Stimulated activated CD8-positive, alpha-beta memory T cell treated with anti-CD3 and anti-CD28 coated beads, Interleukin-4, amount 100 ng/mL, for 24 hours (primary cell): ENCODE results near the gene PTPRF.

Experiments
- DNase-seq: peaks from one replicate; pipeline ENCODE4 v3.0.0-alpha.2; 2020; ENCODE audit warnings: low read depth

PTPRF gene

DNA sequence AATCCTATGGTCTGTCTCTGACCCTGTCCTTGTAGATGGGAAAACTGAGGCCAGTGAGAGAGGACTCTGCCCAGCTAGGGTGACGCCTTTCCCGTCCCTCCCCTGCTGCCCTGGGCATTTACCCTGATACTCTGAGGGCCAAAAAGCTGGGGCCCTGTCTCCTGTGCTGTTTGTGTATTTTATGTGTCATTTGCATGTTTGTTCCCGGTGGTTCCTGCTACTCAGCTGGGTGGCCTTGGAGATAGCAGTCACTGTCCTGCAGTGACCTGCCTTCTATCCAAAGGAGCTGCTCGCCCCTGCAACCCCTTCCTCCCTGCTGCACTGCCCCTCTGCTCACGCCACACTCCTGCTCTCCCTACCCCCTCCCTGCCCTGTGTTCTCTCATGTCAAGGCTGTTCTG is 78.1 kb downstream of the PTPRF start:
- DNase-seq: no peak

DNA sequence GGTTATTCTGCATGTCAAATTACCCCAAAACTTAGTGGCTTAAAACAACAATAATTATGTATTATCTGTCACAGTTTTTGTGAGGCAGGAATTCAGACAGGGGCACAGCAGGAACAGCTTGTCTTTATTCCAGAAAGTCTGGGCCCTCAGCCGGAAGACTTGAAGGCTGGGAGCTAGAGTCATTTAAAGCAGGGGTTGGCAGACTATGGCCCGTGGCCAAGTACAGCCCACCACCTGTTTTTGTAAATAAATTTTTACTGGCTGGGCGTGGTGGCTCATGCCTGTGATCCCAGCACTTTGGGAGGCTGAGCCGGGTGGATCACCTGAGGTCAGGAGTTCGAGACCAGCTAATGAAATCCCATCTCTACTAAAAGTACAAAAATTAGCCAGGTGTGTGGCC is 79.7 kb downstream of the PTPRF start:
- DNase-seq: no peak

DNA sequence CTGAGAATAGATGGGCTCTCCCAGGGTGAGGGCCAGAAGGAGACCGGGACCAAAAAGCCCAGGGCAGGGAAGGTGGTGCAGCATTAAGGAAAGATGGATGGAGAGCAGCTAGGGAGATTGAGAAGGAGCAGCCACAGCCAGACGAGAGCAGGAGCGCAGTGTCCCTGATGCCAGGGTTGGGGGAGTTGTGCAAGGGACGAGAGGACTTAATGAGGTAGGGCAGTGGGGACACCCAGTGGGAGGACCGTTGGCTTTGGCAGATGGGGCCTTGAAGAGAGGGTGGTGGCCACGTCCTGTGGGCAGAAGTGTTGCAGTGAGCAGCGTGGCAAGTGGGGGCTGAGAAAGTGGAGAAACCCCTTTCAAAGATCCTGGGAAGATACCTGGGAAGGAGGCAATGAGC is 81.3 kb downstream of the PTPRF start:
- DNase-seq: no peak

DNA sequence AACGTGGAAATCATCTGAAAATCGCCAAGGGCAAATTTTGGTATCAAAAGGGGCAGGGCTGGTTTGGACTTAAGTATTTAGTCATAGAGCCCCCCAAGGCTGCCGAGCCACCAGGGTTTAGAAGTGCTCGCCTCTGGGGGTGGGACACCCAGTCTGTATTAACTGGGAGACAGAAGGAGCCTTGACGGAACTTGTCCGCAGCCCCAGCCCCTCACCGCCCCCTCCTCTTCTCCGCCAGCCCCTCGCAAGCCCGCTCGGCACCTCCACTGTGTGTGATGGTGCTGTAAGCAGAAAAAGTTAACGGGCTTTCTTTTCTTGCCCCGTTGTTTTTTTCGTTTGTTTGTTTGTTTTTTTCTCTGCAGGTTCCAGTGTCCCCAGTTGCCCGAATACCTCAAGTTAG is 81.7 kb downstream of the PTPRF start:
- DNase-seq: no peak

DNA sequence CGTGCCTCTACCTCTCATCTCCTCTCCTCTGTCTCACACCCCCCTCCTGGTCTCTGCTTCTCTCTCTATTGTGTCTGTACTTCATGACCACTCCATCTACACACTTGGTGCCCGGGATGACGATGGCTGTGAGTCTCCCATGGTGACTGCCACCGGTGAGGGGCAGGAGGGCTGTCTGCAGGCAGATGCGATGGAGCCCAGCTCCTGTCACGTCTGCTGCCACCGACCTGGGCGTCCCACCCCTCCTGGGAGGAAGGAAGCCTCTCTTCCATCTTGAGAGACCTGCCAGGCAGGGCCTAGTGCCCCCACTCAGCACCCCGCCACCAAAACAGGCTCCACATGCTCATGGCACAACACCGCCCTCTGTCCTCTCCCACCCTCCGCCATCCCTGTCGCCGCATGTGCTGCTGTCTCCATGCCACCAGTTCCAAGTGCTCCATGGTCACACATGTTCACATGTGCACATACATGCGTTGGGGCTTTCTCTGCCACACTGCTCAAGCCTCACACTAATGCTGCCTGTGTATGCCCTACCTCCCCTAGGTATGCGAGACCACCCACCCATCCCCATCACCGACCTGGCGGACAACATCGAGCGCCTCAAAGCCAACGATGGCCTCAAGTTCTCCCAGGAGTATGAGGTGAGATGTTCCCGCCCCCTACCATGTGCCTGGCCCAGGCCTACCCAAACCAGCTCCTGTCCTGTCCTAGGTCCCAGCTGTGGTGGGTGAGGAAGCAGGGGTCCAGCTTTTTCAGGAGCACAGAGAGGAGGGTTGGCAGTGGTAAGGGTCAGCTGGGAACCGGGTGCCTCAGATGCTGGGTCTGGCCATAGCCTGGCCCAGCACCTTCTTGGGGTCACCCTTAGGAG is 82.6 kb downstream of the PTPRF start:
- DNase-seq: no peak

DNA sequence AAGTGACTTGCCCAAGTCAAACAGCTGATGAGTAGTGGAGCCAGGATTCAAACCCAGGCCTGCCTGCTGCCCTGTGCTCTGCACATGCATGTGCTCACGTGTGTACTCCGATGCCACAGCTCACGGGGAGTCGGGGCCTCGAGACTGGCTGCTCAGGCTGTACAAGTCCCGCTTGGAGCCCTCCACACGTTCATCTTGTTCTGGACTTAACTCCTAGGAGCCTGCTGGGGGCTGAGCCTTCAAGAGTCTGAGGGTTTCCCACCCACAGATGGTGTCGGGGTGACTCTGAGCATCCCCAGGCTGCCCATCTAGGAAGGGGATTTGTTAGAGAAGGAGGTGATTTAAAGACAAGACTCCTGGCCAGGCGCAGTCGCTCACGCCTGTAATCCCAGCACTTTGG is 83.5 kb downstream of the PTPRF start:
- DNase-seq: no peak

DNA sequence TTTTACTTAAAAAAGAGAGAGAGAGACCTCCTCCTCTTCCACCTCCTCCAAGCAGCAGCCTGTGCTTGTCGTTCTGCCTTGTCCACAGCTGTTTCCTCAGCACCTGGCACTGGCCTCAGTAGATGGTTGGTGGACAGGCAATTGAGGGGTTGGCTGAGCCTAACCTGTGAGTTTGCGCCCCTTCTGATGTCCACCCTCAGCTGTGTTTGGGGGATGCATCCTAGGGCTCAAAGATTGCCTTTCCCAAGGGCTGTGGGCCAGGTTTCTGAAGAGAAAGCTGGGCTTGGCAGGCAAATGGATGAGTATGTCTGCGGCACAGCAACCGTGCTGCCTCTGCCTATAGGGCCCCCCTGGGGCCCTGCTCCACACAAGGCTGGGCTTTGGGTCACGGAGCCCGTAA is 84.2 kb downstream of the PTPRF start:
- no peak for DNase-seq

DNA sequence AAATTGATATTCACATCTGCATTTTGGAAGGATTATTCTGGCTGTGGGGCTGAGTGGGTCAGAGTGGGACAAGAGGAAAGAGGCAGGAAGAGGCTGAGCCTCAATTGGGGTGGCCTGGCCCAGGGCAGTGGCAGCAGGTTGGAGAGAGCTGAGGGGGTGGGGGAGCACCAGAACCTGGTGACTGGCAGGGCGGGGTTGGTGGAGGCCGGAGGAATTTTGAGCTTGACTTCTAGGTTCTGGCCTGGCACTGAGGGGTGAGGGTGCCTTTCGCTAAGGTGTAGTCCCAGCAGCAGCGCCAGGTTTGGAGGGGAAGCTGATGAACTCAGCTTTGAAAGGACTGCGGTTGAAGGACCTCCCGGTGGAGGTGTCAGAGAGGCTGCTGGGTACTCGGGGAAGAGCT is 85.7 kb downstream of the PTPRF start:
- DNase-seq: no peak

DNA sequence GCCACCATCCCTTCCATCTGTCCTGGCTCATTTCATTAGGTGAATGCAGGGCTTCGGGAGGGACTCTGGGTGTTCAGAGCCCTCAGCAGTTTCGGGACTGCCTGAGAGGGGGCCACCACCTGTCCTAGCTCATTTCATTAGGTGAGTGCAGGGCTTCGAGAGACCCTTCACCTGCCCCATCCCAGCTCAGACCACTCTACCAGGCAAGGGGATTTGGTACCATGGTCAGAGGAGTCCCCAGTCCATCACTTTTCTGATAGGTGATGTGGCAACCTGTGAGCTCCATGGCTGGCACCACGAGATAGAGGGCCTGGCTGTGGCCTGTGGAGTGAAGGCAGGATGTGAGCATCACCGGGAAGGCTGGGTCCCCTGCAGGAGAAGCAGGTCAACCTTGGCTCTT is 86.3 kb downstream of the PTPRF start:
- DNase-seq: no peak

DNA sequence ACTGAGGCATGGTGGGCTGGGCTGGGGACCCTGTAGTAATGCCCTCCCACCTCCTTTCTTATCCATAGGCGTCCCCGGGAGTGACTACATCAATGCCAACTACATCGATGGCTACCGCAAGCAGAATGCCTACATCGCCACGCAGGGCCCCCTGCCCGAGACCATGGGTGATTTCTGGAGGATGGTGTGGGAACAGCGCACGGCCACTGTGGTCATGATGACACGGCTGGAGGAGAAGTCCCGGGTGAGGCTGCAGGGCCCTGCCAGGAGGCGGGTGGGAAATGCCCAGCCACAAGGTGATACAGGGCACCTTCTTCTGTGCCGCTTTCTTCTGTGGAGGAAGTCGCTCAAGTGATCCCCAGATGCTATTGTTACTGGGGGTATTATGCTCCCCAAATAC is 87.0 kb downstream of the PTPRF start:
- no peak for DNase-seq

DNA sequence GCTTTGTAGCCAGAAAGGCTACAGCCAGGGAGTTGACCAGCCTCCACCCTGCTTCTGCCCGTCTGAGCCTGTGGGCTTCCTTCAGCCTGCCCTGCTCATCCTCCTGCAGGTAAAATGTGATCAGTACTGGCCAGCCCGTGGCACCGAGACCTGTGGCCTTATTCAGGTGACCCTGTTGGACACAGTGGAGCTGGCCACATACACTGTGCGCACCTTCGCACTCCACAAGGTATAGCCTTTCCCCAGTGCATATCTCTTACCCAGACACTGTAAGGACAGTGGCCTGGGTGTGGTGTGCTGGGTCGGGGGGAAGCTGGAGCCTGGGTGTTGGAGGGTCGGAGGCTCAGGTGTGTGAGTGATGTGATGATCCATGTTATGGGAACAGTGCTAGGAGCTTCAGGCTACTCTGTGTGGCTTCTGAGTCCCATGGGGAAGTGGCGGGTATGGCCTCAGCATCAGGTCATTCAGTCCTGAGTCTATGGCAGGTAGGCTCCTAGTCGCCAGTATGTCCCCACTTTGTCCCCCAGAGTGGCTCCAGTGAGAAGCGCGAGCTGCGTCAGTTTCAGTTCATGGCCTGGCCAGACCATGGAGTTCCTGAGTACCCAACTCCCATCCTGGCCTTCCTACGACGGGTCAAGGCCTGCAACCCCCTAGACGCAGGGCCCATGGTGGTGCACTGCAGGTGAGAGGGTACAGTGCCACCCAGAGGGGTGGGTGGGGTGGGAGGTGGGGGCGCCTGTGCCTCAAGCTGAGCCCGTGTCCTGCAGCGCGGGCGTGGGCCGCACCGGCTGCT is 88.0 kb downstream of the PTPRF start:
- DNase-seq: no peak

DNA sequence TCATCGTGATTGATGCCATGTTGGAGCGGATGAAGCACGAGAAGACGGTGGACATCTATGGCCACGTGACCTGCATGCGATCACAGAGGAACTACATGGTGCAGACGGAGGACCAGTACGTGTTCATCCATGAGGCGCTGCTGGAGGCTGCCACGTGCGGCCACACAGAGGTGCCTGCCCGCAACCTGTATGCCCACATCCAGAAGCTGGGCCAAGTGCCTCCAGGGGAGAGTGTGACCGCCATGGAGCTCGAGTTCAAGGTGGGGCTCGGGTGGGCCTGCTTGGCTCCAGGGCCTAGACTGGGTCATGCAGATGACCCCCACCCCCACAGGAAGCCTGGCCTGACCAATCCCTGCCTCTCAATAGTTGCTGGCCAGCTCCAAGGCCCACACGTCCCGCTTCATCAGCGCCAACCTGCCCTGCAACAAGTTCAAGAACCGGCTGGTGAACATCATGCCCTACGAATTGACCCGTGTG is 88.7 kb downstream of the PTPRF start:
- DNase-seq: no peak

DNA sequence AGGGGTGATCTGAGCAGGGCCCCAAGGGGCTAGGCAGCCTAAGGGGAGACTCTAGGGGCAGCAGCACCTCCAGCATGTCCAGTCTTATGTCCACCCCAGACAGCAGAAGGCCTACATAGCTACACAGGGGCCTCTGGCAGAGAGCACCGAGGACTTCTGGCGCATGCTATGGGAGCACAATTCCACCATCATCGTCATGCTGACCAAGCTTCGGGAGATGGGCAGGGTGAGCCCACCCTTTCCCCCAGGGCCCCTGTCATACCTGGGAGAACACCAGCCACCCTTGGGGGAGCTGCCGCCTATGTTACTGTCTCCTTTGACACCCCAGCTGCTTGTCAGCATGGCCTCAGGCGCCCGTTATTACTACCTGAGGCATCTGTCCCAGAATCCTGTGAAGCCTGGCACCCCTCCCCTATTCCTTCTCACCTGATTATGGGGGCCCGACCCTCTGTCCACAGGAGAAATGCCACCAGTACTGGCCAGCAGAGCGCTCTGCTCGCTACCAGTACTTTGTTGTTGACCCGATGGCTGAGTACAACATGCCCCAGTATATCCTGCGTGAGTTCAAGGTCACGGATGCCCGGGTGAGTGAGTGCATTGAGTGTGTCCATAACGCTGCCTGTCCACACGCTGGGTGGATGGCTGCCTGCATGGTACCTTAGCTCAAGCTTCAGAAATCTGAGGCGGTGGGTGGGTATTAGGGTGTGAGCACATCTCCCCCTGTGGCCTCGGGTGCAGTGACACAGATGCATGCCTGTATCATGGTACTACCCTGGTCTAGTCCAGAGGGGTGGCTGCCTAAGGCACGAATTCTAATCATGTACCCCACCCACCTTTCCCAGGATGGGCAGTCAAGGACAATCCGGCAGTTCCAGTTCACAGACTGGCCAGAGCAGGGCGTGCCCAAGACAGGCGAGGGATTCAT is 89.6 kb downstream of the PTPRF start:
- DNase-seq: no peak

DNA sequence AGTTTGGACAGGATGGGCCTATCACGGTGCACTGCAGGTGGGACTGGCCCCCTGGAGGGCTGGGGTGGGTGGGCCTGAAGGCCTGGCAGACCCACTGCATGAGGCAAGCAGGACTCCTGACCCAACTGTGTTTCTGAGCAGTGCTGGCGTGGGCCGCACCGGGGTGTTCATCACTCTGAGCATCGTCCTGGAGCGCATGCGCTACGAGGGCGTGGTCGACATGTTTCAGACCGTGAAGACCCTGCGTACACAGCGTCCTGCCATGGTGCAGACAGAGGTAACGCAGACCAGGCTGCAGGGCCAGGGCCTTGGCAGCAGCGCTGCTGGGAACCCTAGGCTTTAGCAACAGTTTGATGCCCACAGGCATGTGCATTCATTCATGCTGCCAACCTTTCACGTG is 90.3 kb downstream of the PTPRF start:
- DNase-seq: no peak

DNA sequence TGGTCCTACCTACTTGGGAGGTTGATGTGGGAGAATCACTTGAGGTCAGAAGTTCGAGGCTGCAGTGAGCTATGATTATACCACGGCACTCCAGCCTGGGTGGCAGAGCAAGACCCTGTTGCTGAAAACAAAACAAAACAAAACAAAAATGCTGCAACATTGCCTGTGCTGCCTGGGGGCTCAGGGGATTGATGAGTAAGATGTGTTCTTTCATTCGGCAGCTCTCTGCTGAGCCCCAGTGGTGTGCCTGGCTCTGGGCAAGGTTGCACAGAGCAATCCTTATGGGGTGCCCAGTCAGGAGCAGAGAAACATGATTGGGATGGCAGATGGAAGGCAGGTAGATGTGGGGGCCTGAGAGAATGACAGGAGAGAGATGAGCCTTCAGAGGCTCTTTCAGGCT is 90.7 kb downstream of the PTPRF start:
- DNase-seq: no peak

DNA sequence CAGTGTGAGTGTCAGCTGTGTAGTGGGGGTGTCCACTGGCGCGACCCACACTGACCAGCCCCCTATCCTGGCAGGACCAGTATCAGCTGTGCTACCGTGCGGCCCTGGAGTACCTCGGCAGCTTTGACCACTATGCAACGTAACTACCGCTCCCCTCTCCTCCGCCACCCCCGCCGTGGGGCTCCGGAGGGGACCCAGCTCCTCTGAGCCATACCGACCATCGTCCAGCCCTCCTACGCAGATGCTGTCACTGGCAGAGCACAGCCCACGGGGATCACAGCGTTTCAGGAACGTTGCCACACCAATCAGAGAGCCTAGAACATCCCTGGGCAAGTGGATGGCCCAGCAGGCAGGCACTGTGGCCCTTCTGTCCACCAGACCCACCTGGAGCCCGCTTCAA is 91.2 kb downstream of the PTPRF start:
- no peak for DNase-seq

DNA sequence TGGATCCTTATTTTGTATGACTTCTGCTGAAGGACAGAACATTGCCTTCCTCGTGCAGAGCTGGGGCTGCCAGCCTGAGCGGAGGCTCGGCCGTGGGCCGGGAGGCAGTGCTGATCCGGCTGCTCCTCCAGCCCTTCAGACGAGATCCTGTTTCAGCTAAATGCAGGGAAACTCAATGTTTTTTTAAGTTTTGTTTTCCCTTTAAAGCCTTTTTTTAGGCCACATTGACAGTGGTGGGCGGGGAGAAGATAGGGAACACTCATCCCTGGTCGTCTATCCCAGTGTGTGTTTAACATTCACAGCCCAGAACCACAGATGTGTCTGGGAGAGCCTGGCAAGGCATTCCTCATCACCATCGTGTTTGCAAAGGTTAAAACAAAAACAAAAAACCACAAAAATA is 91.8 kb downstream of the PTPRF start:
- DNase-seq: no peak

DNA sequence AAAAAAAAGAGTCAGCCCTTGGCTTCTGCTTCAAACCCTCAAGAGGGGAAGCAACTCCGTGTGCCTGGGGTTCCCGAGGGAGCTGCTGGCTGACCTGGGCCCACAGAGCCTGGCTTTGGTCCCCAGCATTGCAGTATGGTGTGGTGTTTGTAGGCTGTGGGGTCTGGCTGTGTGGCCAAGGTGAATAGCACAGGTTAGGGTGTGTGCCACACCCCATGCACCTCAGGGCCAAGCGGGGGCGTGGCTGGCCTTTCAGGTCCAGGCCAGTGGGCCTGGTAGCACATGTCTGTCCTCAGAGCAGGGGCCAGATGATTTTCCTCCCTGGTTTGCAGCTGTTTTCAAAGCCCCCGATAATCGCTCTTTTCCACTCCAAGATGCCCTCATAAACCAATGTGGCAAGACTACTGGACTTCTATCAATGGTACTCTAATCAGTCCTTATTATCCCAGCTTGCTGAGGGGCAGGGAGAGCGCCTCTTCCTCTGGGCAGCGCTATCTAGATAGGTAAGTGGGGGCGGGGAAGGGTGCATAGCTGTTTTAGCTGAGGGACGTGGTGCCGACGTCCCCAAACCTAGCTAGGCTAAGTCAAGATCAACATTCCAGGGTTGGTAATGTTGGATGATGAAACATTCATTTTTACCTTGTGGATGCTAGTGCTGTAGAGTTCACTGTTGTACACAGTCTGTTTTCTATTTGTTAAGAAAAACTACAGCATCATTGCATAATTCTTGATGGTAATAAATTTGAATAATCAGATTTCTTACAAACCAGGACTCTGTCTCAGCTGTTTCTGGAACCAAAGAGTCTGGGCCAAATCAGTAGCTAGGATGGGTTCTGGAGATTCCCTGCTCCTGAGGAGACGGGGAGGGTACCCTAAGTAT is 92.5 kb downstream of the PTPRF start:
- no peak for DNase-seq

DNA sequence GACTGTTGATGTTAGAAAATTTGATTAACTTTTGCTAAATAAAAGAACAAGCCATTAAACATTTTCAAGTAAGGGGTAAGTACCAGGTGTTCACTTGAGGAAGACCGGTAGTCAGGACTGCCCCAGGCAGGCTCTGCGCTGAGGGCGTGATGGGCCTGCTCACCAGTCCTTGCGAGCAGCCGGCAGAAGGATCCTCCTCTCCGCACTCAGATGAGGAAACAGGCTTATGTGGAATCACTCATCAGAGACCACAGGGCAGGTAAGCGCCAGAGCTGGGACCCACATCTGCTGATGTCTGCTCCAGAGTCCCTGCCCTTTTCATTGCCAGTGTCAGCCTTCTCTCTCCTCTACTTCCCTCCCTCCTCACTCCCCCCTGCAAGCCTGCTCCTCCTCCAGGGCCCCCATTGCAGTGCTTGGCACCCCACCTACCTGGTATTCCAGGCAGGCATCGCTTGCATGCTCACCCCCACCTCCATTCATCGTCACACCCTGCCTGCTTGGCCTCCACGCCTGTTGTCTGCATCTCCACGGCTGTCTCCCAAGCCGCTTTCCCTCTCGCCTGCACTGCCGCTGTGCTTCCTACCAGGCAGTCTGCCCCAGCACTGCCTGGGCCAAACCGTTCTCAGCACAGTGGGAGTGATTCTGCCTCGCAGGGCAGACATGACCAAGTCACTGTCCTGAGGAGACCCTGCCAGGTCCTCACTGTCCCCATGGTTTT is 94.5 kb downstream of the PTPRF start:
- DNase-seq: no peak

DNA sequence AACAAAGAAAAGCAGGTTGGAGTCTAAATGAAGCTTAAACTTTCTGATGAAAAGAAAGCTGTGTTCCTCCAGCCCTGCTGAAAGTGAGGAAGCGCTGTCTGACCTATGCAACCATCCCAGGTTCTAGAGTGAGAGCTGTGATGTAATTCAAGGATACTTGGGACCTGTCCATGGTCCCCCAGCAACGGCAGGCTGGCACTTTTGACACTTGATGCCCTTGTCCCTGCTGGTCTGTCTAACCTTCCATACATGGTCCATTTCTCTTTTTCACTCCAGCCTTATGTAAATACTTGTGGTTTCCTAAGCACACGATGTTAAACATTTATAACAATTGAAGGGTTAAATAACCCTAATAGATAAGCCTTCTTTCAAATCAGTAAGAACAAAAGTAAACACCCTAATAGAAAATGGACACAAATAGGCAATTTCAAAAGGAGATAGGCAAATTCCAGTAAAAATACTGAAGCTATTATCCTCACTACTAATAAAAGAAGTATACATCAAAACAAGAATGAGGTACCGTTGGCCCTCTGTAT is 101.5 kb downstream of the PTPRF start:
- no peak for DNase-seq
